Loucy (cell line): Measurements from ENCODE around the gene SLC30A2.

Experiments used
- H2AFZ ChIP-seq: fragments of 200-600 bp; sonication (generic); 2 replicates; pipeline ENCODE4 v1.6.0; 2016; ENCODE audit warnings: antibody characterized with exemption, mild to moderate bottlenecking, low read length, moderate library complexity
- H3F3A ChIP-seq: fragments of 200-600 bp; 2 replicates; pipeline ENCODE4 v1.6.0; 2016; ENCODE audit warnings: antibody characterized with exemption, low read depth, mild to moderate bottlenecking
- H3K27me3 ChIP-seq: fragments of 200-600 bp; sonication (generic); 2 replicates; pipeline ENCODE4 v1.6.1; 2014; ENCODE audit warnings: low read length, mild to moderate bottlenecking; ENCODE audit not compliant: insufficient read depth, poor library complexity, severe bottlenecking
- H3K36me3 ChIP-seq: fragments of 200-600 bp; sonication (generic); 2 replicates; pipeline ENCODE4 v1.6.1; 2016; ENCODE audit warnings: low read length; ENCODE audit not compliant: insufficient read depth
- H3K4me1 ChIP-seq: fragments of 200-600 bp; sonication (generic); 2 replicates; pipeline ENCODE4 v1.5.1; 2014; ENCODE audit warnings: low read length, mild to moderate bottlenecking; ENCODE audit not compliant: insufficient read depth, poor library complexity, severe bottlenecking
- H3K4me2 ChIP-seq: fragments of 200-600 bp; sonication (generic); 2 replicates; pipeline ENCODE4 v1.6.0; 2014; ENCODE audit warnings: antibody characterized with exemption, low read length, low read depth, mild to moderate bottlenecking; ENCODE audit not compliant: poor library complexity, severe bottlenecking
- H3K4me3 ChIP-seq: fragments of 200-600 bp; sonication (generic); 2 replicates; pipeline ENCODE4 v1.5.1; 2014; ENCODE audit warnings: low read length, mild to moderate bottlenecking, mixed read lengths; ENCODE audit not compliant: poor library complexity, severe bottlenecking
- H3K79me2 ChIP-seq: fragments of 200-600 bp; sonication (generic); 2 replicates; pipeline ENCODE4 v1.6.1; 2014; ENCODE audit warnings: low read length; ENCODE audit not compliant: insufficient read depth
- H3K9ac ChIP-seq: fragments of 200-600 bp; sonication (generic); 2 replicates; pipeline ENCODE4 v1.6.0; 2014; ENCODE audit warnings: mild to moderate bottlenecking, low read depth, low read length, moderate library complexity; ENCODE audit not compliant: poor library complexity, severe bottlenecking
- H3K9me2 ChIP-seq: fragments of 200-600 bp; sonication (generic); replicated peaks from 2 replicates; pipeline ENCODE4 v1.6.1; 2016; ENCODE audit warnings: low read depth, low read length, mixed read lengths
- H3K9me3 ChIP-seq: fragments of 200-600 bp; sonication (generic); 2 replicates; pipeline ENCODE4 v1.6.1; 2014; ENCODE audit warnings: mild to moderate bottlenecking, antibody characterized with exemption, low read length, low read depth; ENCODE audit not compliant: insufficient read depth
- H4K20me1 ChIP-seq: fragments of 200-600 bp; sonication (generic); 2 replicates; pipeline ENCODE4 v1.6.0; 2014; ENCODE audit warnings: antibody characterized with exemption, low read length, mild to moderate bottlenecking; ENCODE audit not compliant: insufficient read depth, poor library complexity, severe bottlenecking
- EZH2phosphoT487 ChIP-seq: fragments of 200-600 bp; IDR thresholded peaks from 2 replicates; pipeline ENCODE4 v1.6.1; 2018; ENCODE audit warnings: antibody characterized with exemption, mild to moderate bottlenecking, moderate library complexity, borderline replicate concordance
- TF ChIP-seq, protein P1 (sequence below): fragments of 200-600 bp; sonication (generic); conservative IDR thresholded peaks from 2 replicates; pipeline ENCODE4 v1.5.1; 2014; ENCODE audit warnings: mild to moderate bottlenecking, antibody characterized with exemption, low read length

The SLC30A2 gene

GRCh38 chr1:26028490-26028980 lies 17.4 kb downstream of the SLC30A2 start:
- Histone ChIP-seq H3K9me2 (no peaks in the 10 kb centered on the region), H4K20me1 (no peaks in the 10 kb centered on the region), H3K4me2 (peak overlapping the region; percentile 9), H3F3A (no peaks in the 10 kb centered on the region), H3K4me1 (peaks cover 23% of the 10 kb centered on the region), H2AFZ (no peak overlapping the region), H3K27me3 (no peaks in the 10 kb centered on the region), H3K9ac (no peak overlapping the region), H3K4me3 (no peak overlapping the region), H3K36me3 (no peaks in the 10 kb centered on the region), H3K79me2 (no peaks in the 10 kb centered on the region), H3K9me3 (no peaks in the 10 kb centered on the region)
- no peak for TF ChIP-seq EZH2phosphoT487
- TF ChIP-seq, protein P1, sequence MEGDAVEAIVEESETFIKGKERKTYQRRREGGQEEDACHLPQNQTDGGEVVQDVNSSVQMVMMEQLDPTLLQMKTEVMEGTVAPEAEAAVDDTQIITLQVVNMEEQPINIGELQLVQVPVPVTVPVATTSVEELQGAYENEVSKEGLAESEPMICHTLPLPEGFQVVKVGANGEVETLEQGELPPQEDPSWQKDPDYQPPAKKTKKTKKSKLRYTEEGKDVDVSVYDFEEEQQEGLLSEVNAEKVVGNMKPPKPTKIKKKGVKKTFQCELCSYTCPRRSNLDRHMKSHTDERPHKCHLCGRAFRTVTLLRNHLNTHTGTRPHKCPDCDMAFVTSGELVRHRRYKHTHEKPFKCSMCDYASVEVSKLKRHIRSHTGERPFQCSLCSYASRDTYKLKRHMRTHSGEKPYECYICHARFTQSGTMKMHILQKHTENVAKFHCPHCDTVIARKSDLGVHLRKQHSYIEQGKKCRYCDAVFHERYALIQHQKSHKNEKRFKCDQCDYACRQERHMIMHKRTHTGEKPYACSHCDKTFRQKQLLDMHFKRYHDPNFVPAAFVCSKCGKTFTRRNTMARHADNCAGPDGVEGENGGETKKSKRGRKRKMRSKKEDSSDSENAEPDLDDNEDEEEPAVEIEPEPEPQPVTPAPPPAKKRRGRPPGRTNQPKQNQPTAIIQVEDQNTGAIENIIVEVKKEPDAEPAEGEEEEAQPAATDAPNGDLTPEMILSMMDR: no peak

DNA sequence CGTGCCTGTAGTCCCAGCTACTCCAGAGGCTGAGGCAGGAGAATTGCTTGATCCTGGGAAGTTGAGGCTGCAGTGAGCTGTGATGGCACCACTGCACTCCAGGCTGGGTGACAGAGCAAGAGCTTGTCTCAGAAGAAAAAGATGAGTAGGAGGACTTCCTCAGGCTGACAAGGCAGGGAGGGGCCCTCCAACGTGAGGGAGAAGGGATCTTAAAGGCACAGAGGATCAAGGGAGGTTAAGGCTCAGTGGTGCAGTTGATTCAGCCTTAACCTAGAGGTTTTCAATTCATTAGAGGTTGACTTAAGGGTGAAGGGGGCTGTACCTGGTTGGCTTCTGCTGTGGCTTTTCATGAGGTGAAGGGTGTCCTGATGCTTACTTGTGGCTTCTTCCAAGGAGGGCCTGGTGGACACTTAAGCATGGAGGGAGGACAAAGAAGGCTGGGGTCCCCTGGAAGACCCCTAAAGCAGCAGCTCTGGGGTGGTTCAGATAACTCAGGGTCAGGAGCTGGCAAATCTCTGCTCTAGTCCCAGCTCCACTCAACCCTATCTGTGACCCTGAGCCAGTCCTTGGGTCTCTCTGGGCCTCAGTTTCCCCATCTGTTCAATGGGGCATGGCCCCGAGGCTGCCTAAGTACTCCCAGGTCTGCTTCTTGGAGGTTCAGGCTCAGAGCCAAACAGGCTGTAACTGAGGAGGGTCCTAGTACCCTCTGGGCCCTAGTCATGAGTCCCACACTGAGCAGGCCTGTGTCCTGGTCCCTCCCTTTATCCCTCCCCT lies 18.0 kb downstream of the SLC30A2 start:
- no peak overlapping the region for H3K9ac ChIP-seq

GRCh38 chr1:26025517-26025916 lies 20.4 kb downstream of the SLC30A2 start:
- H3K9me2 ChIP-seq: no peaks in the 10 kb centered on the region
- H3K4me3 ChIP-seq: no peak overlapping the region
- peaks cover 19% of the 10 kb centered on the region for H3K4me1 ChIP-seq
- TF ChIP-seq, protein P1: no peak
- no peak for TF ChIP-seq EZH2phosphoT487
- H3F3A ChIP-seq: no peaks in the 10 kb centered on the region
- no peaks in the 10 kb centered on the region for H3K9me3 ChIP-seq
- no peak overlapping the region for H3K4me2 ChIP-seq
- H3K9ac ChIP-seq: no peak overlapping the region
- no peak overlapping the region for H2AFZ ChIP-seq
- no peaks in the 10 kb centered on the region for H3K27me3 ChIP-seq
- no peaks in the 10 kb centered on the region for H3K79me2 ChIP-seq
- H3K36me3 ChIP-seq: no peaks in the 10 kb centered on the region
- no peaks in the 10 kb centered on the region for H4K20me1 ChIP-seq

More for the DNA sequence above, 18.0 kb downstream of the SLC30A2 start:
- Histone ChIP-seq H3K9me3 (no peaks in the 10 kb centered on the region), H3F3A (no peaks in the 10 kb centered on the region), H4K20me1 (no peaks in the 10 kb centered on the region), H3K4me2 (peak overlapping the region; percentile 9), H3K36me3 (no peaks in the 10 kb centered on the region), H3K4me1 (peaks cover 23% of the 10 kb centered on the region), H3K27me3 (no peaks in the 10 kb centered on the region), H3K79me2 (no peaks in the 10 kb centered on the region), H2AFZ (no peak overlapping the region), H3K9me2 (no peaks in the 10 kb centered on the region), H3K4me3 (no peak overlapping the region)
- TF ChIP-seq, protein P1: no peak
- no peak for TF ChIP-seq EZH2phosphoT487
